ENCODE data around the gene CCL17. TPM values are rescaled to one million over a fixed set of nuclear protein-coding genes. Genes with fewer than 3 reads are reported as not detected.
"Not testable (repeated sequence)": the region's sequence is repeated elsewhere in the genome, so short reads cannot be mapped to it uniquely, and the experiment has no call there.

Gene CCL17
- polyA plus RNA-seq, 3 donors, result not detected

- H3K27ac ChIP-seq (ENCODE audit: low read depth, low read length), result not testable (repeated sequence)
- WGBS, 3 donors, result 86 to 89% (median 86%) methylated on average over 8 of the region's 8 CpGs
These were observed 29.6 kb upstream of the CCL17 start for GRCh38 chr16:57374925-57375465.

- no peak overlapping the region for H3K27ac ChIP-seq (ENCODE audit: low read depth, low read length)
- WGBS, 3 donors, result 86 to 98% (median 93%) methylated on average over 3 of the region's 3 CpGs
These were observed 28.2 kb upstream of the CCL17 start for GRCh38 chr16:57376313-57376818.

- no peak overlapping the region for H3K27ac ChIP-seq (ENCODE audit: low read depth, low read length)
- WGBS, 3 donors, result 45 to 60% (median 47%) methylated on average over 5 of the region's 5 CpGs
These were observed 27.3 kb upstream of the CCL17 start for GRCh38 chr16:57377080-57377841.

GRCh38 chr16:57379579-57379978 lies 25.0 kb upstream of the CCL17 start:
- H3K27ac ChIP-seq (ENCODE audit: low read depth, low read length), result no peak overlapping the region
- WGBS, 3 donors, result 74 to 80% (median 77%) methylated on average over 10 of the region's 10 CpGs

- H3K27ac ChIP-seq (ENCODE audit: low read depth, low read length), result no peak overlapping the region
- 41 to 70% (median 42%) methylated on average over 8 of the region's 8 CpGs for WGBS, 3 donors
These were observed 23.7 kb upstream of the CCL17 start for GRCh38 chr16:57380671-57381462.

- no peak overlapping the region for H3K27ac ChIP-seq (ENCODE audit: low read depth, low read length)
- WGBS, 3 donors, result 91 to 94% (median 91%) methylated on average over 35 of the region's 35 CpGs
These were observed 22.6 kb upstream of the CCL17 start for GRCh38 chr16:57381791-57382534.

- no peak overlapping the region for H3K27ac ChIP-seq (ENCODE audit: low read depth, low read length)
These were observed 21.9 kb upstream of the CCL17 start for GRCh38 chr16:57382535-57383275.

GRCh38 chr16:57383276-57384247 lies 21.0 kb upstream of the CCL17 start:
- 71 to 82% (median 75%) methylated on average over 8 of the region's 8 CpGs for WGBS, 3 donors
- no peak overlapping the region for H3K27ac ChIP-seq (ENCODE audit: low read depth, low read length)

More at GRCh38 chr16:57382535-57383275, 21.9 kb upstream of the CCL17 start:
- 92 to 95% (median 95%) methylated on average over 16 of the region's 16 CpGs for WGBS, 3 donors

- no peak overlapping the region for H3K27ac ChIP-seq (ENCODE audit: low read depth, low read length)
- 40 to 63% (median 43%) methylated on average over 11 of the region's 11 CpGs for WGBS, 3 donors
These were observed 20.1 kb upstream of the CCL17 start for GRCh38 chr16:57384248-57385070.

- H3K27ac ChIP-seq (ENCODE audit: low read depth, low read length), result no peak overlapping the region
- 80 to 94% (median 88%) methylated on average over 5 of the region's 5 CpGs for WGBS, 3 donors
These were observed 19.5 kb upstream of the CCL17 start for GRCh38 chr16:57385083-57385482.

GRCh38 chr16:57386381-57386951 lies 18.1 kb upstream of the CCL17 start:
- H3K27ac ChIP-seq (ENCODE audit: low read depth, low read length), result no peak overlapping the region
- 70 to 75% (median 71%) methylated on average over 5 of the region's 5 CpGs for WGBS, 3 donors

GRCh38 chr16:57387598-57388354 lies 16.8 kb upstream of the CCL17 start:
- H3K27ac ChIP-seq (ENCODE audit: low read depth, low read length), result no peak overlapping the region
- 79 to 95% (median 89%) methylated on average over 3 of the region's 3 CpGs for WGBS, 3 donors

GRCh38 chr16:57388359-57389086 lies 16.0 kb upstream of the CCL17 start:
- no peak overlapping the region for H3K27ac ChIP-seq (ENCODE audit: low read depth, low read length)
- 60 to 77% (median 63%) methylated on average over 7 of the region's 7 CpGs for WGBS, 3 donors

GRCh38 chr16:57389087-57389468 lies 15.5 kb upstream of the CCL17 start:
- no peak overlapping the region for H3K27ac ChIP-seq (ENCODE audit: low read depth, low read length)
- 87 to 93% (median 93%) methylated on average over 3 of the region's 3 CpGs for WGBS, 3 donors

All from adipose tissue (tissue), 3 donors.